HepG2 (cell line): Measurements from ENCODE around the gene IGF2. TPM values are rescaled to one million over a fixed set of nuclear protein-coding genes. Genes with fewer than 3 reads are reported as not detected.

ENCODE experiments used
- ATAC-seq: fragments of 200-7000 bp; cut with Tn5 transposase; 3 replicates; pipeline ENCODE4 v1.9.1; 2020; ENCODE audit warnings: mild to moderate bottlenecking, moderate library complexity
- BruUV-seq: library from RNA; stranded (reverse); fragments of 400-500 nt; replicated peaks from 2 replicates; lab custom pipeline; 2021; lab: Mats Ljungman, UMichigan
- CTCF ChIA-PET: fragments of 300-600 bp; formaldehyde crosslinking; extraction: SDS; loops from one replicate; lab custom pipeline; 2021; ENCODE audit warnings: low total read pairs, inconsistent platforms, low intra/inter-chr PET ratio; lab: Yijun Ruan, JAX
- POLR2A ChIA-PET: fragments of 350-600 bp; sonication (Branson Sonifier 250); formaldehyde crosslinking; loops from one replicate; lab custom pipeline; 2020; ENCODE audit warnings: antibody characterized with exemption, inconsistent platforms; lab: Yijun Ruan, JAX
- DNase-seq: peaks from one replicate; pipeline ENCODE4 v3.0.0-alpha.2; 2015; ENCODE audit warnings: low spot score
- FAIRE-seq: peaks from 3 replicates; lab custom pipeline; 2011; peaks lifted over from hg19 to GRCh38; lab: Jason Lieb, UNC
- H2AFZ ChIP-seq: one replicate; pipeline ENCODE4 v1.6.1; 2011; ENCODE audit warnings: low read length, inconsistent platforms
- H3K27ac ChIP-seq: fragments of 300-600 bp; 3 replicates; pipeline ENCODE4 v1.8.0; 2011; ENCODE audit warnings: mixed run types, mild to moderate bottlenecking, mixed read lengths, low read length, inconsistent platforms; ENCODE audit not compliant: insufficient read depth; ENCODE audit errors: extremely low read length
- H3K27me3 ChIP-seq, 2 experiments: fragments of 200-600 bp in 1 of 2; 2 replicates in 1 of 2; 3 replicates in 1 of 2; pipeline versions ENCODE4 v1.6.0 to v1.8.0; 2011; ENCODE audit warnings: low read length in 2 of 2, mild to moderate bottlenecking in 2 of 2, moderate library complexity in 2 of 2, inconsistent platforms in 1 of 2; ENCODE audit not compliant: insufficient read depth in 2 of 2, control insufficient read depth in 1 of 2
- H3K36me3 ChIP-seq, 2 experiments: fragments of 200-600 bp in 1 of 2; replicated peaks in 1 of 2; 2 replicates in 1 of 2; 3 replicates in 1 of 2; pipeline versions ENCODE4 v1.5.1 to v1.8.0; 2011; ENCODE audit warnings: low read length in 2 of 2, inconsistent platforms in 1 of 2; ENCODE audit not compliant: insufficient read depth in 2 of 2, control insufficient read depth in 1 of 2
- H3K4me1 ChIP-seq: 2 replicates; pipeline ENCODE4 v1.5.1; 2012; ENCODE audit warnings: low read length, inconsistent platforms; ENCODE audit not compliant: insufficient read depth
- H3K4me2 ChIP-seq: 2 replicates; pipeline ENCODE4 v1.6.0; 2011; ENCODE audit warnings: low read depth, low read length, inconsistent platforms
- H3K4me3 ChIP-seq, 3 experiments: fragments of 200-600 bp in 1 of 3; sonication (generic), shearing (Covaris generic) in 1 of 3; replicated peaks in 1 of 3; 2 replicates each; pipeline ENCODE4 v1.5.1; 2011 to 2016; ENCODE audit warnings: low read length in 3 of 3, inconsistent platforms in 2 of 3, low read depth in 2 of 3, mild to moderate bottlenecking in 2 of 3, control low read depth in 1 of 3, mixed read lengths in 1 of 3; ENCODE audit not compliant: insufficient read depth in 1 of 3
- H3K79me2 ChIP-seq: one replicate; pipeline ENCODE4 v1.6.1; 2011; ENCODE audit warnings: low read length, inconsistent platforms; ENCODE audit not compliant: insufficient read depth
- H3K9ac ChIP-seq: 2 replicates; pipeline ENCODE4 v1.6.0; 2011; ENCODE audit warnings: mild to moderate bottlenecking, low read depth, low read length, inconsistent platforms; ENCODE audit not compliant: insufficient read depth
- H3K9me3 ChIP-seq: 2 replicates; pipeline ENCODE4 v1.5.1; 2012; ENCODE audit warnings: mild to moderate bottlenecking, low read length
- H4K20me1 ChIP-seq: 2 replicates; pipeline ENCODE4 v1.6.0; 2011; ENCODE audit warnings: inconsistent platforms, mild to moderate bottlenecking, low read length, moderate library complexity; ENCODE audit not compliant: insufficient read depth
- ATF2 ChIP-seq: sonication (generic); formaldehyde crosslinking; IDR thresholded peaks from 2 replicates; pipeline ENCODE4 v1.4.0; 2020; ENCODE audit warnings: missing genetic modification reagents
- ATM ChIP-seq: fragments of 450-650 bp; IDR thresholded peaks from 2 replicates; pipeline ENCODE4 v1.7.1; 2017; ENCODE audit warnings: mild to moderate bottlenecking, borderline replicate concordance
- CEBPB ChIP-seq: IDR thresholded peaks from 2 replicates; pipeline ENCODE4 v1.6.1; 2011; ENCODE audit warnings: low read depth, low read length, improper control_type of control experiment, borderline replicate concordance
- EED ChIP-seq: sonication (generic); formaldehyde crosslinking; IDR thresholded peaks from 2 replicates; pipeline ENCODE4 v1.5.0; 2020; ENCODE audit warnings: mild to moderate bottlenecking, missing genetic modification reagents
- KDM5B ChIP-seq: sonication (generic); formaldehyde crosslinking; IDR thresholded peaks from 2 replicates; pipeline ENCODE4 v1.4.0; 2020; ENCODE audit warnings: missing genetic modification reagents, mild to moderate bottlenecking, borderline replicate concordance
- MATR3 ChIP-seq: sonication (generic); formaldehyde crosslinking; IDR thresholded peaks from 2 replicates; pipeline ENCODE4 v1.4.0; 2020; ENCODE audit warnings: missing genetic modification reagents
- PAX8 ChIP-seq: sonication (generic); formaldehyde crosslinking; IDR thresholded peaks from 2 replicates; pipeline ENCODE4 v1.8.0; 2022; ENCODE audit warnings: mild to moderate bottlenecking, missing genetic modification reagents, borderline replicate concordance
- POLR2AphosphoS5 ChIP-seq: IDR thresholded peaks from 2 replicates; pipeline ENCODE4 v1.6.1; 2012; ENCODE audit warnings: low read depth, low read length
- REL ChIP-seq: sonication (generic); formaldehyde crosslinking; conservative IDR thresholded peaks from 2 replicates; pipeline ENCODE4 v1.8.0; 2022; ENCODE audit warnings: mild to moderate bottlenecking, missing genetic modification reagents, moderate library complexity
- ZBTB1 ChIP-seq: sonication (generic); formaldehyde crosslinking; IDR thresholded peaks from 2 replicates; pipeline ENCODE4 v1.4.0; 2020; ENCODE audit warnings: missing genetic modification reagents, borderline replicate concordance
- ZMYM3 ChIP-seq: sonication (generic); formaldehyde crosslinking; IDR thresholded peaks from 2 replicates; pipeline ENCODE4 v1.5.1; 2020; ENCODE audit warnings: mild to moderate bottlenecking, missing genetic modification reagents
- ZNF280D ChIP-seq: sonication (generic); formaldehyde crosslinking; IDR thresholded peaks from 2 replicates; pipeline ENCODE4 v1.5.1; 2020; ENCODE audit warnings: mild to moderate bottlenecking, missing genetic modification reagents
- WGBS: methylation state at CpG from one replicate; pipeline ENCODE4 v1.1.6; 2017; ENCODE audit warnings: low lambda C conversion rate; 5-methylcytosine and 5-hydroxymethylcytosine counted together
- in situ Hi-C: cut with HindIII; loops from 2 replicates; pipeline ENCODE4 v1.10.0; 2017; ENCODE audit warnings: low pct_unique_long_range_greater_than_20kb; ENCODE audit not compliant: extremely low pct_ligation_motif_present
- intact Hi-C: fragments of 100-400 bp; cut with micrococcal nuclease; formaldehyde crosslinking; loops from one replicate; pipeline ENCODE4 v1.10.0; 2022; ENCODE audit not compliant: unreplicated experiment
- polyA plus RNA-seq, 8 experiments: library from polyadenylated mRNA; depleted of rRNA in 3 of 8; stranded (reverse) in 7 of 8; unstranded in 1 of 8; fragments of >200 nt; fragmentation: Illumina TruSeq in 4 of 8; extraction: Trizol in 4 of 8; gene quantifications; 2 replicates each; pipeline versions ENCODE4 v1.2.1 to v1.2.3, GENCODE V29; 2011 to 2016; ENCODE audit warnings: low read depth in 4 of 8, missing spikeins in 1 of 8, mixed read lengths in 1 of 8; ENCODE audit not compliant: insufficient read depth in 1 of 8
- total RNA-seq, 5 experiments: library from RNA; depleted of rRNA; stranded (reverse); fragments of >200 nt; fragmentation: Illumina TruSeq; extraction: Trizol; gene quantifications; 2 replicates each; pipeline ENCODE4 v1.2.3, GENCODE V29; 2016; ENCODE audit warnings: low read depth in 1 of 5
- TF ChIP-seq, protein P1 (sequence below): sonication (generic); formaldehyde crosslinking; IDR thresholded peaks from 2 replicates; pipeline ENCODE4 v1.8.1; 2022; ENCODE audit warnings: mild to moderate bottlenecking, missing genetic modification reagents
- TF ChIP-seq, protein P2 (sequence below): sonication (generic); formaldehyde crosslinking; IDR thresholded peaks from 2 replicates; pipeline ENCODE4 v1.8.1; 2023; ENCODE audit warnings: mild to moderate bottlenecking, moderate library complexity, missing genetic modification reagents

The IGF2 gene
- total and polyA plus RNA-seq, 2 of the 13 experiments (the other 11 are each of a cell fraction or from before 2014, with no cell fraction given): 79.1 to 254 TPM

- no TSS peak for BruUV-seq
- H3K4me2 ChIP-seq: no peak overlapping the region
- H3K4me1 ChIP-seq: peaks cover 48% of the 10 kb centered on the region
- H3K4me3 ChIP-seq: no peak overlapping the region
- POLR2A ChIA-PET: no interaction called here
- no peaks in the 10 kb centered on the region for H4K20me1 ChIP-seq
- H2AFZ ChIP-seq: no peak overlapping the region
- peaks cover 4 to 20% of the 10 kb centered on the region in 2 experiments; a peak in 4 of 5 replicates for H3K27me3 ChIP-seq
- H3K9ac ChIP-seq: no peak overlapping the region
- TF ChIP-seq REL (CRISPR knock-in tag) (no peak), ATM (no peak), KDM5B (CRISPR knock-in tag) (no peak), MATR3 (CRISPR knock-in tag) (no peak), ZMYM3 (CRISPR knock-in tag) (no peak), ATF2 (CRISPR knock-in tag) (no peak), ZBTB1 (CRISPR knock-in tag) (no peak), CEBPB (no peak), ZNF280D (CRISPR knock-in tag) (no peak), PAX8 (no peak), EED (CRISPR knock-in tag) (no peak), POLR2AphosphoS5 (no peak)
- TF ChIP-seq, protein P1, sequence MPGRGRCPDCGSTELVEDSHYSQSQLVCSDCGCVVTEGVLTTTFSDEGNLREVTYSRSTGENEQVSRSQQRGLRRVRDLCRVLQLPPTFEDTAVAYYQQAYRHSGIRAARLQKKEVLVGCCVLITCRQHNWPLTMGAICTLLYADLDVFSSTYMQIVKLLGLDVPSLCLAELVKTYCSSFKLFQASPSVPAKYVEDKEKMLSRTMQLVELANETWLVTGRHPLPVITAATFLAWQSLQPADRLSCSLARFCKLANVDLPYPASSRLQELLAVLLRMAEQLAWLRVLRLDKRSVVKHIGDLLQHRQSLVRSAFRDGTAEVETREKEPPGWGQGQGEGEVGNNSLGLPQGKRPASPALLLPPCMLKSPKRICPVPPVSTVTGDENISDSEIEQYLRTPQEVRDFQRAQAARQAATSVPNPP (CRISPR knock-in tag): no peak
- TF ChIP-seq, protein P2, sequence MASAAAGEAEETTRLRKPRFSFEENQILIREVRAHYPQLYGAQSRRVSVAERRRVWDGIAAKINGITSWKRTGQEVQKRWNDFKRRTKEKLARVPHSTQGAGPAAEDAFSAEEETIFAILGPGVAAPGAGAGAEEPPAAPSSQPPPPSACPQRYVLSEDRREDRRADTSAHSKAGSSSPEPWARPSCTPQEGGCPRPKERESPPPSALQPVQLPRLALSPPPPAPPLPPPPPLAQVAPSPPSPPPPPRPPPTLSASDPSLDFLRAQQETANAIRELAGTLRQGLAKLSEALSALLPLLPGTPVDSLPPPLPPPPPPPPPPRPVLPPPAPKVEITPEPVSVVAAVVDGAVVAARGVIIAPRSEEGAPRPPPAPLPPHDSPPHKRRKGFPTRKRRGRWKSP: no peak
- FAIRE-seq (no peak), DNase-seq (no peak), ATAC-seq (no peak)
- no peaks in the 10 kb centered on the region for H3K36me3 ChIP-seq
- CTCF ChIA-PET: no interaction called here
- no peaks in the 10 kb centered on the region for H3K9me3 ChIP-seq
- intact Hi-C loops: no loop called here
- 94% methylated on average over 7 of the region's 7 CpGs for whole genome bisulfite sequencing
- H3K27ac ChIP-seq: no peak overlapping the region
- no peaks in the 10 kb centered on the region for H3K79me2 ChIP-seq
- in situ Hi-C loops: no loop called here
These were observed 43.6 kb downstream of the IGF2 start for GRCh38 chr11:2095542-2095941.
